ENCODE data around the gene BCCIP.

The BCCIP gene

DNA sequence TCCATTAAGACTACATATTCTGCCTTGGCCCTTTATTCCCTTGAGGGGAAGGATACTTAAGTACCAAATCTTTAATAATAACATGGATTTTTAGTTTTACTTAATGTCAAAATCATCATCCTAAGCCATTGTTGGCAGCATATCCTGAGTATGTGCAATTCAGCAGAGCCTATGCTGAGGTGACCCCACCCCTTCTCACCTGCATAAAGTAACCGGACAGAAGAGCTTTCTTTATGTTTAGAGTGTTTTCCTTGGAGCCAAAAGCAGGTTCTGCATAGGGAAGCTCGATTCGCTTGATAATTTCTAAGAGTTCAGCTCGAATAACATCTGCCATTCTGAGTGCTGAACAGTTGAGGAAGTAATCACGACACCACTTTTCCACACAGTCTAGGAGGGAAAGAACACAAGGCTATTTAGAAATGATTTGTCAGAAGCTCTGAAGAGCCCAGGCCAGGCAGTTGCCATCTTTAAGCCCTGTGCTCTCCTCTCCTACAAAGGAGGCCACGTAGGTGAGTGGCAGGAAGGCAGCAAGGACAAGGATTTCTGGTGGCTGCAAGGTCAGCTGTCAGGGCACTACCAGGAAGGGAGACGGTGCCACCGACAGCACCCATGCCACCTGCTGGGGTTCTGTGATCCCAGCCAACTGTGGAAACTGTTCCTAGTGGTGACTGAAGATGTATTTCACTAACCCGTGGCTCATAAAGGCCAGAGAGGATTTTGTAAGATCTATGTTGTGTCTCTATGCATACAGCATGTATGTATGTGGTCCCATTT is 15.6 kb downstream of the BCCIP start:
- TF ChIP-seq, protein P1, sequence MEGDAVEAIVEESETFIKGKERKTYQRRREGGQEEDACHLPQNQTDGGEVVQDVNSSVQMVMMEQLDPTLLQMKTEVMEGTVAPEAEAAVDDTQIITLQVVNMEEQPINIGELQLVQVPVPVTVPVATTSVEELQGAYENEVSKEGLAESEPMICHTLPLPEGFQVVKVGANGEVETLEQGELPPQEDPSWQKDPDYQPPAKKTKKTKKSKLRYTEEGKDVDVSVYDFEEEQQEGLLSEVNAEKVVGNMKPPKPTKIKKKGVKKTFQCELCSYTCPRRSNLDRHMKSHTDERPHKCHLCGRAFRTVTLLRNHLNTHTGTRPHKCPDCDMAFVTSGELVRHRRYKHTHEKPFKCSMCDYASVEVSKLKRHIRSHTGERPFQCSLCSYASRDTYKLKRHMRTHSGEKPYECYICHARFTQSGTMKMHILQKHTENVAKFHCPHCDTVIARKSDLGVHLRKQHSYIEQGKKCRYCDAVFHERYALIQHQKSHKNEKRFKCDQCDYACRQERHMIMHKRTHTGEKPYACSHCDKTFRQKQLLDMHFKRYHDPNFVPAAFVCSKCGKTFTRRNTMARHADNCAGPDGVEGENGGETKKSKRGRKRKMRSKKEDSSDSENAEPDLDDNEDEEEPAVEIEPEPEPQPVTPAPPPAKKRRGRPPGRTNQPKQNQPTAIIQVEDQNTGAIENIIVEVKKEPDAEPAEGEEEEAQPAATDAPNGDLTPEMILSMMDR (IDR thresholded peaks at IDR 0.05; ENCODE audit: extremely low read depth, insufficient read depth, missing control alignments) = no peak
- in situ Hi-C loops (cut with MboI; ENCODE audit: low pct_unique_long_range_greater_than_20kb, low sequenced_read_pairs, unreplicated experiment) = no loop called here
- no peak for DNase-seq (ENCODE audit: low spot score)

DNA sequence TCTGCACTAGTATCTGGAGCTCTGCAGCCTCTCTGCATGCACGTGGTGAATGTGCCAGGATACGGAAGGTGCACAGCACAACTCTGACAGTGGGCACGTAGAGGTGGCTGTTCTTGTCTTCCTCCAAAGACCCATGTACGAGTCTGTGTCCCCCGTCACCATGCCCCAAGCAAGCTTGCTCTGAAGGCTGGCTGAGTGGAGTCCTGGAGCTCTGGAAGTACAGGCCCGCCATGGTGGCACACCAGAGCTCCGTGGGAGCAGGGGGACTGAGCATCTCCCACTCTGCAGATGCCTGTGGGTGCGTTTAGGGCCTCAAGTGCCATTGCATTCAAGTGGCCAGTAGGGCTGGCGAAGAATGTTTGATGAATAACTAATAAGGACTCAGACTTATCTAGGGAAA is 17.1 kb downstream of the BCCIP start:
- in situ Hi-C loops (cut with MboI; ENCODE audit: low pct_unique_long_range_greater_than_20kb, low sequenced_read_pairs, unreplicated experiment) = no loop called here
- TF ChIP-seq, protein P1 (IDR thresholded peaks at IDR 0.05; ENCODE audit: extremely low read depth, insufficient read depth, missing control alignments) = no peak
- no peak for DNase-seq (ENCODE audit: low spot score)

DNA sequence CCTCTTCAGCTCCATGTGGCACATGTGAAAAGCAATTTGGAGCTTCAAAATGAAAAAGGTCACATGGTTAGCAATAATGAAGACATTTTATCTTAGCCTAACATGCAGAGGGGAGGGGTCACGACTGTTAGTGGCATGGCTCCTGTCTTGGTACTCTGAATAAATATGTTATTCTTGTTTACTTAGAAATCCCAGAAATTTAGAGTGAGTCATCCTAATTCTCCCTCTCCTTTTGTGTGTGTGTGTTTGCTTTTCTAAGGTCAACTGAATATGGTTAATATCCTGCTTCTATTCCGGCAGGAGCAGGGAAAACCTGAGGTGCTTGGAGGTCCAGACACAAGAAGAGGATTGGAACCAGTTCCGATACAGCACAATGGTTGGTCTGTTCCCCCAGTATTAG is 17.6 kb downstream of the BCCIP start:
- DNase-seq (ENCODE audit: low spot score) = no peak
- TF ChIP-seq, protein P1 (IDR thresholded peaks at IDR 0.05; ENCODE audit: extremely low read depth, insufficient read depth, missing control alignments) = no peak
- in situ Hi-C loops (cut with MboI; ENCODE audit: low pct_unique_long_range_greater_than_20kb, low sequenced_read_pairs, unreplicated experiment) = no loop called here

DNA sequence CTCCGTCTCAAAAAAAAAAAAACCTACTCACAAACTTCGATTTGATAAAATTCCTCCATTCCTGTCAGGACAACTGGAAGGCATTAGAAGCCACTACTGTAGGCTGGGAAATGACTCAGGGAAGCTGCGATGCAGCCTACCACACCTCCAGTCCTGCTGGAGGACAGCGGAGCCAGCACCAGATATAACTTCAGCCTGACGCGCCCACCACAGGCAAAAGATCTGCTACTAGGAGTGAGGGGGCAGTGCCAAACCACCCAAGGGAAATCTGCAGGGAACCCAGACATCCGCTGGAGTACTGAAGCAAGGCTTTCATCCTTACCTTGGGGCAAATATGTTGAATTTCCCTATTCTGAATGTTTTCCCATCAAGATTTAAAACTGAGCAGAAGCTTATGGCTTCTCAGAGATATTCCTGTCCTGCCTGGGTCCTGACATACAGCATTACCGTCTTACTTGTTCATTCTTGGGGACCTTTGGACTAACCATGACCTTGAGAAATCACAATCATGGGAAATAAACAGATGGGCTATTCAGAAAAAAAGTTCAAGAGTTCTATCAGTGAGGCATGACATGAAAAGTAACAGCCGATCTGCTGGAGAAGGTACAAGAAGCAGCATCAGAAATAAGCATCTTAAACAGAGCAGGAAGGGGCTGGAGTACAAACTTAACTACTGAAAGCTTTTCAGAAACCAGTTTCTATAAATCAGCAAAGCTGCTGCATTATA is 20.4 kb downstream of the BCCIP start:
- in situ Hi-C loops (cut with MboI; ENCODE audit: low pct_unique_long_range_greater_than_20kb, low sequenced_read_pairs, unreplicated experiment) = no loop called here
- TF ChIP-seq, protein P1 (IDR thresholded peaks at IDR 0.05; ENCODE audit: extremely low read depth, insufficient read depth, missing control alignments) = no peak
- no peak for DNase-seq (ENCODE audit: low spot score)

DNA sequence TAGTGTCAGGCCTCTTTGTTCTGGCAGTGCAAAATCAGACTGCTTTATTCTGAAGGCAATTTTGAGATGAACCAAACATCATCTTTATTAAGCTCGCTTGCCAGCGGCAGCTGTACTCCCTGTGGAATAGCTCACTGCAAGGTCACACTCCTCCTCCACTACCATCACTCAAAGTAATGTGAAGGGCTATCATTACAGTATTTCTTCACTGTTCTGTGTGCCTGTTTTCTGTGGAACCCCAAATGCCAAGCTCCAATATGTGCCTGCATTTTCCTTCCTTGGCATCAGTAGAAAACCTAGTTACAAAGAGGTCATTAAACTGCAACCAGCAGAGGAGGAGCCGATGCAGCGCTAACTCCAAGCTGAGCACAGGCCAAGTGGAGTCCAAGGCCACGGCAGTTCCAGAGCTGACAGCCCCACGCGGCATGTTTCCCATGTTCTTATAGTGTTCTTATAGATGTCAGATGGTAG is 21.4 kb downstream of the BCCIP start:
- TF ChIP-seq, protein P1 (IDR thresholded peaks at IDR 0.05; ENCODE audit: extremely low read depth, insufficient read depth, missing control alignments) = no peak
- no peak for DNase-seq (ENCODE audit: low spot score)
- in situ Hi-C loops (cut with MboI; ENCODE audit: low pct_unique_long_range_greater_than_20kb, low sequenced_read_pairs, unreplicated experiment) = no loop called here

DNA sequence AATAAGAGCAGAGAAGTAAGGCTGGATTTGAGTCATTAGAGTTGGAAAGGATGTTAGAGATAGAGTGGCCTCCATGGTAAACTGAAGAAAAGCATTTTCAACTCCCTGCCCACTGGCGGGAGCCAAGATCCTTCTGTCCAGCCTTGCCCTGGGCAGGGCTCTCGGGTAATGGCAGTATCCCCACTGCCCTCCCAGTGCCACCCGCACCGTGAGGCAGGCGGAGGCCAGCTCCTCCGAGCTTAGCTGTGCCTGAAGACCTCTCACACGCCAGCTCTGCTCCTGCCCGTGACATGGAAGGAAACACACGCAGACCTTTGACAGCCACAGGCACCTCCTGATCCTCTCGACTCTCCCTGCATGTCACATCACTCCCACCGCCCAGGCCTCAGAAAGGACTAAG is 22.3 kb downstream of the BCCIP start:
- TF ChIP-seq, protein P1 (IDR thresholded peaks at IDR 0.05; ENCODE audit: extremely low read depth, insufficient read depth, missing control alignments) = no peak
- no peak for DNase-seq (ENCODE audit: low spot score)
- in situ Hi-C loops (cut with MboI; ENCODE audit: low pct_unique_long_range_greater_than_20kb, low sequenced_read_pairs, unreplicated experiment) = no loop called here
